Prostate gland (tissue), 2 donors: ENCODE data around the gene NEK4. TPM values are rescaled to one million over a fixed set of nuclear protein-coding genes. Genes with fewer than 3 reads are reported as not detected.

Experiments
- DNase-seq: peaks from one replicate; pipeline ENCODE4 v3.0.0-alpha.2; 2019; ENCODE audit warnings: low spot score
- H3K27ac ChIP-seq, 2 donors: fragments of 200-600 bp; sonication (generic); 2 replicates each; pipeline ENCODE4 v1.5.1; 2017 to 2019
- H3K27me3 ChIP-seq: fragments of 200-600 bp; sonication (generic); replicated peaks from 2 replicates; pipeline ENCODE4 v1.5.1; 2019; ENCODE audit not compliant: insufficient read depth
- H3K36me3 ChIP-seq, 2 donors: fragments of 200-600 bp; sonication (generic); 1 replicate in 1 of 2; 2 replicates in 1 of 2; pipeline versions ENCODE4 v1.5.1 to v1.8.1; 2017 to 2019
- H3K4me1 ChIP-seq: fragments of 200-600 bp; sonication (generic); replicated peaks from 2 replicates; pipeline ENCODE4 v1.5.1; 2019
- H3K4me3 ChIP-seq, 2 donors: fragments of 200-600 bp; sonication (generic); 2 replicates each; pipeline ENCODE4 v1.5.1; 2017 to 2019
- H3K9me3 ChIP-seq: fragments of 200-600 bp; sonication (generic); 2 replicates; pipeline ENCODE4 v1.5.1; 2017
- CTCF ChIP-seq, 4 experiments: fragments of 200-600 bp in 2 of 4; fragments of 450-650 bp in 2 of 4; sonication (generic) in 2 of 4; IDR thresholded peaks; 1 replicate in 3 of 4; 2 replicates in 1 of 4; pipeline ENCODE4 v1.5.1; 2016 to 2019; ENCODE audit warnings: antibody characterized with exemption in 4 of 4, mild to moderate bottlenecking in 2 of 4, moderate library complexity in 2 of 4
- POLR2A ChIP-seq: fragments of 450-650 bp; IDR thresholded peaks from one replicate; pipeline ENCODE4 v1.6.1; 2016; ENCODE audit warnings: antibody characterized with exemption, mild to moderate bottlenecking
- POLR2AphosphoS5 ChIP-seq: sonication (generic); formaldehyde crosslinking; IDR thresholded peaks from one replicate; pipeline ENCODE4 v1.6.1; 2017; ENCODE audit warnings: antibody characterized with exemption
- WGBS: methylation state at CpG from one replicate; pipeline ENCODE4 v1.1.5; 2018; 5-methylcytosine and 5-hydroxymethylcytosine counted together
- intact Hi-C: fragments of 100-400 bp; cut with DNase I; formaldehyde crosslinking; loops from one replicate; pipeline ENCODE4 v1.14.2; 2022
- total RNA-seq, 2 donors: library from RNA; depleted of rRNA; stranded (reverse); fragments of >200 nt; gene quantifications; one replicate each; pipeline ENCODE4 v1.1.0, GENCODE V29; 2016

Gene NEK4
- total RNA-seq, 2 donors from 2014 or later: 24.5 to 49.9 TPM

DNA sequence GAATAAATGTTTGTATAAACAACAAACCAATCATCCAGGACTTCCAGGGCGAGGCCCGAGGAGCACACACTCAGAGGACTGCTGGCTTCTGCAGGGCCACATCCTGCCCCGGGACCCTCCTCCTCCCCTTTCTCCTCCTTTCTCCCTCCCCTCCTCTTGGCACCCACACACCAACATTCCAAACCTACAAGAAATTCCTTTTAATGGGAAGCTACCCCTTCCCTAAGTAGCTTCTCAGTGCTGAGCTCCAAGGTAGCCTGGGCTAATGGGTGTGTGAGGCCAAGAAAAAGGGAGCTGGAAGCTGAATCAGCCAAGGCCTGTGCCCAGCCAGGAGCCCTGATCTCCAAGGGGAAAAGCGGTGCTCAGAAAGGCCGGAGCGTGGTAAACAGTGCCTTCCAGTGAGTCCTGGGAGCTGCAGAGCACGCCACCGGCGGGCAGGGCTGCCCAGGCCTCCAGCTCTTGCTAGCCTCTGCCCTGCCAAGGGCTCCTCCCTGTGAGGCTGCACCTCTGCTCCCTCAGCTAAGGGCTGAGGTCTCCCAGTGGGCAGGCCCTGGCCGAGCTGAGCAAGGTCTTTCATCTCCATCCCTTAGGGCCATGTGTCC lies 27.7 kb upstream of the NEK4 start:
- Histone ChIP-seq H3K36me3 (no peaks in the 10 kb centered on the region), H3K27ac (no peak overlapping the region), H3K27me3 (no peaks in the 10 kb centered on the region), H3K4me1 (no peaks in the 10 kb centered on the region), H3K4me3 (no peak overlapping the region), H3K9me3 (no peaks in the 10 kb centered on the region)
- TF ChIP-seq CTCF (IDR thresholded peaks at IDR 0.05) (no peak), POLR2A (no peak), POLR2AphosphoS5 (no peak)
- DNase-seq: no peak
- 73% methylated on average over 10 of the region's 10 CpGs for WGBS
- intact Hi-C loops: no loop called here

DNA sequence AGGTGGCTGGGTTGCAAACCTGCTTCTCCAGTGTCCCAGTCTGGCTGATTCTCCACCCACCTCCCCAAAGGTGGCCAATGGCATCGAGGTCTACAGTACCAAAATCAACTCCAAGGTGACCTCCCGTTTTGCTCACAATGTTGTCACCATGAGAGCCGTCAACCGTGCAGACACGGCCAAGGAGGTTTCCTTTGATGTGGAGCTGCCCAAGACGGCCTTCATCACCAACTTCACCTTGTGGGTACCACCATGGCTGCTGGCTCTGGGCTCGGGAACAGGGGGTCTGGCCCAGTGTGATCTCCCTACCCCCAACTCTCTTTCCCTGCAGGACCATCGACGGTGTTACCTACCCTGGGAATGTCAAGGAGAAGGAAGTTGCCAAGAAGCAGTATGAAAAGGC lies 25.7 kb upstream of the NEK4 start:
- no peaks in the 10 kb centered on the region for H3K36me3 ChIP-seq
- H3K27ac ChIP-seq: no peak overlapping the region
- intact Hi-C loops: no loop called here
- DNase-seq: no peak
- no peak overlapping the region for H3K4me3 ChIP-seq
- H3K9me3 ChIP-seq: no peaks in the 10 kb centered on the region
- 89% methylated on average over 9 of the region's 9 CpGs for WGBS
- TF ChIP-seq POLR2A: no peak
- TF ChIP-seq POLR2AphosphoS5: no peak
- TF ChIP-seq CTCF (IDR thresholded peaks at IDR 0.05): no peak
- H3K4me1 ChIP-seq: no peaks in the 10 kb centered on the region
- H3K27me3 ChIP-seq: no peaks in the 10 kb centered on the region

DNA sequence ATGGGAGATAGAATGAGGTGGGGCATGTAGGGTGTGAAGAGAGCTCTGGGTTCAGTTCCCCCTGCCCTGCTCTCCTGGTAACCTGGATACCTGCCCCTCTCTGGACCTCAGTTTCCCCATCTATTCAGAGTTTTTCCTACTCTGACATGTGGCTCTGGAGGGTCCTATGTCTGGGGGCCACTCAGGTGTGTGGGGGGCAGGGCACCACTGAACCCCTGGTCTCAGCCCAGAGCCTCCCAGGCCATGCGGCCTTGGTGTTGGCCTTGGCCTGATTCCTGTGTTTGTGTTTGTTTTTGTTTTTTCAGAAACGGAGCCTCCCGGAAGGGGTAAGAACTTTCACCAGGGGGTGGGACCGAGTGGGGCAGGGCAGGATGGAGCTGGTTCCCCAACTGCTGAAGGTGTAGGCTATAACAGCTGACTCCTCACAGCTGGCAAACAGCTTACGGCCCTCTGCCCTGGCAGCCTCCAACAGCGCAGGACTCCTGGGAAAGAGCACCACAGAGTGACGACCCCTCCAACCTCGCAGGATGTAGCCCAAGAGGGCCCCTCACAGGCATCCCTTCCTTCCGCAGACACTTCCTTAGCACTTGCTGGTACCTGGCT lies 24.7 kb upstream of the NEK4 start:
- no peaks in the 10 kb centered on the region for H3K9me3 ChIP-seq
- no peaks in the 10 kb centered on the region for H3K36me3 ChIP-seq
- TF ChIP-seq POLR2A (no peak), CTCF (IDR thresholded peaks at IDR 0.05) (no peak), POLR2AphosphoS5 (no peak)
- no peak for DNase-seq
- H3K4me3 ChIP-seq: no peak overlapping the region
- no peak overlapping the region for H3K27ac ChIP-seq
- H3K27me3 ChIP-seq: no peaks in the 10 kb centered on the region
- H3K4me1 ChIP-seq: no peaks in the 10 kb centered on the region
- 50% methylated on average over 9 of the region's 9 CpGs for WGBS
- intact Hi-C loops: no loop called here

DNA sequence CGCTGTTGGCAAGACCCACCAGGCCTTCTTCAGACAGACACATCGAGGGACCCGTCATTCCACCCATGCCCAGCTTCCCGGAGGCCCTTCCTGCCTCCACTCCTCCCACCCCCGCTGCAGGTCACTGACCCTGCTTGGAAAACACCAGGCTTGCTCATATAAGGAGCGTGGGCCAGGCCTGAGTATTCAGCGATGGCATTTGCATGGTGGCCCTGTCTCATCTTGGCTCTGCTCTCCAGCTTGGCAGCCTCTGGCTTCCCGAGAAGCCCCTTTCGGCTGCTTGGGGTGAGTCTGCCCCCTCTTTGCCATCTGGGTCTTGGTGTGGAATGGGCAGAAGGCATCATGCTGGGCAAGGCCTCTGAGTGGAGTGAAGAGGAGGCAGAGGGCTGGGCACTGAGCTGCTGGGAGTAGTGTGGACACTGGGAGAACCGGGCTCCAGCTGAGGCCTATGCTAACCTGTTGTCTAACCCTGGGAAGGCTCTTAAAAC lies 23.9 kb upstream of the NEK4 start, which contains the start of gene ITIH3:
ITIH3 (plus strand) TSS at position 185 of the 488 bp plus-strand sequence; CDS start at position 193, 8 bp downstream.
- Histone ChIP-seq H3K4me1 (no peaks in the 10 kb centered on the region), H3K9me3 (no peaks in the 10 kb centered on the region), H3K4me3 (no peak within 1 kb of the TSS), H3K27ac (no peak within 1 kb of the TSS), H3K36me3 (no peaks in the 10 kb centered on the region), H3K27me3 (no peaks in the 10 kb centered on the region)
- intact Hi-C loops: no loop called here
- TF ChIP-seq CTCF (IDR thresholded peaks at IDR 0.05) (no peak), POLR2AphosphoS5 (no peak), POLR2A (no peak)
- WGBS: 77% methylated on average over 10 of the region's 10 CpGs
- no peak for DNase-seq
